BLaER1 treated with 17β-estradiol and CSF1 and Interleukin-3, amounts not matched to agents 10 nM and 100 nM (cell line): ENCODE results near the gene ARVCF.

ENCODE experiments used
- H3K27ac ChIP-seq, 11 experiments: shearing (Covaris generic); formaldehyde crosslinking; 2 replicates each; pipeline ENCODE4 v1.8.1; 2022
- H3K27me3 ChIP-seq, 11 experiments: shearing (Covaris generic); formaldehyde crosslinking; 2 replicates each; pipeline ENCODE4 v1.8.1; 2022
- H3K36me3 ChIP-seq, 11 experiments: shearing (Covaris generic); formaldehyde crosslinking; 2 replicates each; pipeline ENCODE4 v1.8.1; 2022
- H3K4me1 ChIP-seq, 10 experiments: shearing (Covaris generic); formaldehyde crosslinking; 2 replicates each; pipeline ENCODE4 v1.8.1; 2022
- H3K4me2 ChIP-seq, 11 experiments: shearing (Covaris generic); formaldehyde crosslinking; 2 replicates each; pipeline ENCODE4 v1.8.1; 2022
- H3K4me3 ChIP-seq, 10 experiments: shearing (Covaris generic); formaldehyde crosslinking; 2 replicates each; pipeline ENCODE4 v1.8.1; 2022
- H3K9ac ChIP-seq, 11 experiments: shearing (Covaris generic); formaldehyde crosslinking; 2 replicates each; pipeline ENCODE4 v1.8.1; 2022
- H3K9me3 ChIP-seq, 11 experiments: shearing (Covaris generic); formaldehyde crosslinking; replicated peaks in 1 of 11; 2 replicates each; pipeline ENCODE4 v1.8.1; 2022
- H4K20me1 ChIP-seq, 11 experiments: shearing (Covaris generic); formaldehyde crosslinking; 2 replicates each; pipeline ENCODE4 v1.8.1; 2022
- Cebpa-rat ChIP-seq, 11 experiments: shearing (Covaris generic); IDR thresholded peaks; 2 replicates each; pipeline ENCODE4 v1.8.1; 2022

The ARVCF gene

DNA sequence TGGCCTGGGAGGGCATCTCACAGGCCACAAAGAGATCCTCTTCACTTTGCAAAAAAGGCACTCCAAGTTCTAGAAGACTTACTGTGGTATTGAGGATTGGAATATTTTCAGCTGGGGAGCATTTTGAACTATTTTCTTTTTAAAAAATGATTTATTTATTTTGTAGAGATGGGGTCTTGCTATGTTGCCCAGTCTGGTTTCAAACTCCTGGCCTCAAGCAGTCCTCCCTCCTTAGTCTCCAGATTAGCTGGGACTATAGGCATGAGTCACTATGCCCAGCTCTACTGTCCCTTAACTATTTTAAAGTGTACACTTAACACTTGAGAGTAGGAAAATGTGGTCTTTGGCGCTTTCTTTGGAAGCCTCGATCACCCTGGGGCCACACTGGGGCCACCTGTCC, 38.5 kb upstream of the ARVCF start:
- Histone ChIP-seq H3K27ac (0 out of 22 replicates have a peak overlapping the region, but pooled peaks of 2 of the 11 experiments have one; percentile 44 to 84), H3K9me3 (no peaks in the 10 kb centered on the region), H3K4me1 (peaks cover 23 to 68% (median 55%) of the 10 kb centered on the region in 10 experiments), H3K9ac (no peak overlapping the region; a peak in 1 of 22 replicates), H3K4me2 (peak overlapping the region in 8 of 11 experiments; percentile 59 to 96 (median 93); a peak in 16 of 22 replicates), H3K4me3 (no peak overlapping the region), H3K27me3 (no peaks in the 10 kb centered on the region), H4K20me1 (peaks cover 0 to 98% (median 0%) of the 10 kb centered on the region in 11 experiments; a peak in 9 of 22 replicates), H3K36me3 (peaks cover 12 to 99% (median 79%) of the 10 kb centered on the region in 11 experiments; a peak in 21 of 22 replicates)
- no peak for TF ChIP-seq Cebpa-rat (IDR thresholded peaks at IDR 0.05)

DNA sequence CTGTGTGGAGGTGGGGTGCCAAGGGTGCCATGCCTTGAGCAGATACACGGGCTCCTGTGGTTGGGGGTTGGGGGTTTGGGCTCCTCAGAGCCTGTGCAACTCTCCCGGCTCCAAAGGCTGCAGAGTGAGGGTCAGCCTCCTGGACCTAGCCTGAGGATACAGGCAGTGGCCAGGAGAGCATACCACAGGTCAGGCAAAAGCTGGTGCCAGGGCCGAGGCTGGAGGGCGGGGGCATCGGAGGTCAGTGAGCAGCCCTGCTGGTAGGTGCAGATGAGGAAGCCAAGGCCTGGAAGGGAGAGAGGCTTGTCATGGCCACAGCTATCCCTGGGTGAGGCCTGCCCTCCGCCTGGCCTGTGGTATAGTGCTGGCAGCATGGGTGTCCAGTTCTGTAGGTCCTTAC, 37.9 kb upstream of the ARVCF start:
- peak overlapping the region in 8 of 11 experiments; percentile 66 to 84 (median 74); a peak in 16 of 22 replicates for H3K27ac ChIP-seq
- H4K20me1 ChIP-seq, result peaks cover 0 to 98% (median 0%) of the 10 kb centered on the region in 11 experiments; a peak in 9 of 22 replicates
- TF ChIP-seq Cebpa-rat (IDR thresholded peaks at IDR 0.05), result no peak
- peak overlapping the region in 10 of 11 experiments; percentile 53 to 96 (median 87); a peak in 19 of 22 replicates for H3K4me2 ChIP-seq
- peaks cover 0 to 4% (median 0%) of the 10 kb centered on the region in 11 experiments; a peak in 1 of 22 replicates for H3K9me3 ChIP-seq
- peak overlapping the region in 8 of 11 experiments; percentile 52 to 73 (median 68); a peak in 13 of 22 replicates for H3K9ac ChIP-seq
- H3K4me3 ChIP-seq, result no peak overlapping the region; a peak in 1 of 20 replicates
- peaks cover 23 to 65% (median 54%) of the 10 kb centered on the region in 10 experiments for H3K4me1 ChIP-seq
- no peaks in the 10 kb centered on the region for H3K27me3 ChIP-seq
- H3K36me3 ChIP-seq, result peaks cover 17 to 99% (median 79%) of the 10 kb centered on the region in 11 experiments

- Histone ChIP-seq H3K27ac (peak overlapping the region in 8 of 11 experiments; percentile 66 to 84 (median 74); a peak in 16 of 22 replicates), H4K20me1 (peaks cover 0 to 96% (median 0%) of the 10 kb centered on the region in 11 experiments; a peak in 9 of 22 replicates), H3K4me2 (peak overlapping the region; percentile 53 to 96 (median 82); a peak in 21 of 22 replicates), H3K9me3 (peaks cover 0 to 8% (median 2%) of the 10 kb centered on the region in 11 experiments; a peak in 18 of 22 replicates), H3K36me3 (peaks cover 20 to 99% (median 79%) of the 10 kb centered on the region in 11 experiments), H3K9ac (peak overlapping the region in 9 of 11 experiments; percentile 45 to 73 (median 67); a peak in 17 of 22 replicates), H3K4me1 (peaks cover 23 to 61% (median 54%) of the 10 kb centered on the region in 10 experiments), H3K27me3 (no peaks in the 10 kb centered on the region), H3K4me3 (peak overlapping the region in 3 of 10 experiments; percentile 20 to 38 (median 29); a peak in 2 of 20 replicates)
- no peak for TF ChIP-seq Cebpa-rat (IDR thresholded peaks at IDR 0.05)
Measured at GRCh38 chr22:20054034-20054427, 37.4 kb upstream of the ARVCF start.

DNA sequence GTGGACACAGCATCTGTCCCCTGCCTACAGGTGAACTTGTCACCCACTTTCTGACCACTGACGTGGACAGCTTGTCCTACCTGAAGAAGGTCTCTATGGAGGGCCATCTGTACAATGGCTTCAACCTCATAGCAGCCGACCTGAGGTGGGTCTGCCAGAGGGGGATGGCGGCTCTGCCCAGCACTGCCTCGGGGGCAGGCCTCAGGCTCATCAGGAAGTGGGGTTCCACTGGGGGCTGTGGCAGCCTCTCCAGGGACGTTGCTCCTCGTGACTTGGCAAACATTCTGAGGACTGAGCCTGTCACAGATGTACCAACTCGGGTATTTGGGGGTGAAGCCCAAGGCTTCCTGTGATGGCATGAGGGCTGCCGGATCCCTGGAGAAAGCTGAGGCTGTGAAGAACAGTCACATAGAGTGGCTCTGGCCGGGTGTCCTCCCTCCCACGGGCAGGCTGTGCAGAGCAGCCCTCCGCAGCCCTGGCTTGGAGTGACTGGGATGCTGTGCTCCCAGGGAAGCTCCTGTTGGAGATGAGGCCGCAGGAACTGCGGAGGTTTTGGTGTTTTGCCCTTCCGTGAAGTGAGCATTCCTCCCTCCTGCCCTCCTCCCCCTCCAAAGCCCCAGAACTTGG, 36.9 kb upstream of the ARVCF start:
- Histone ChIP-seq H3K4me3 (peak overlapping the region in 5 of 10 experiments; percentile 1 to 38 (median 20); a peak in 4 of 20 replicates), H3K27me3 (no peaks in the 10 kb centered on the region), H4K20me1 (peaks cover 0 to 96% (median 0%) of the 10 kb centered on the region in 11 experiments; a peak in 9 of 22 replicates), H3K36me3 (peaks cover 20 to 99% (median 80%) of the 10 kb centered on the region in 11 experiments), H3K9ac (peak overlapping the region; percentile 8 to 73 (median 61); a peak in 18 of 22 replicates), H3K4me1 (peaks cover 23 to 58% (median 54%) of the 10 kb centered on the region in 10 experiments), H3K4me2 (peak overlapping the region; percentile 53 to 96 (median 82)), H3K9me3 (peaks cover 4 to 13% (median 7%) of the 10 kb centered on the region in 11 experiments), H3K27ac (peak overlapping the region in 9 of 11 experiments; percentile 16 to 84 (median 74); a peak in 17 of 22 replicates)
- no peak for TF ChIP-seq Cebpa-rat (IDR thresholded peaks at IDR 0.05)

DNA sequence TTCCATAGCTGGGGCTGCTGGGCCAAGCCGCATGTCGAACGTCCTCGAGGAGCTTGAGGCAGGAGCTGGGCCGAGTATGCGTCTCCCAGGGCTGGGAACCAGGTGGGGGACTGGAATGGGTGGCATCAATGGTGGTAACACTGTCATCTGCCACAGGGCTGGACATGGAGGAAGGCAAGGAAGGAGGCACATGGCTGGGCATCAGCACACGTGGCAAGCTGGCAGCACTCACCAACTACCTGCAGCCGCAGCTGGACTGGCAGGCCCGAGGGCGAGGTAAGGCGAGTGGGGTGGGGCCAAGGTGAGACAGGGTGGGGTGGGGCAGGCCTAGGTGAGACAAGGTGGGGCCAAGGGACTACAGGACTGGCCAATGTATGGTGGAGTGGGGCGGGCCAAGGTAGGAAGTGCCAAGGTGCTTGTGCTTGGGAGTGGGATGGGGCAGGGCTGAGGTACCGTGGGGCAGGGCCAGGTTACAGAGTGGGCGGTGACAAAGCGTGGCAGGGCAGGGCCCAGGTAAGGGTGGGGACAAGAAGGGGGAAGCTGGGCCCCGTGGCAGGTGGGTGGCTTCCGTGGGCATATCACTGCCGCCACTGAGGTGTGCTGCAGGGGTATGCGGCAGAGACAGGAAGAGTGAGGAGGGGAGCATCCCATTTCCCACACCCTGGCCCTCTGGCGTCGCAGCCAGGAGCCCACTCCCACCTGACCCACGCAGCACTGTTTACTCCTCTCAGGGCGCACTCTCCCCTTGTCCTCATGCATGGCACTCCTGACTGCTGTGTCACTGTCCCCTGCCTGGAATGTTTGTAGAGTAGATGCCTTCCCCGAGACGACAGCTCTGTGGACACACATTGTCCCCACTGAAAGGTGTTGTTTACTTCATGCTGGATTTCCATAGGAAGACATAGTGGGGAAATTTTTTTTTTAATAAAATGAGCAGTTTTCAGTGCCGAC, 36.0 kb upstream of the ARVCF start:
- H3K4me2 ChIP-seq, result peak overlapping the region; percentile 53 to 96 (median 82)
- peaks cover 0 to 88% (median 0%) of the 10 kb centered on the region in 11 experiments; a peak in 9 of 22 replicates for H4K20me1 ChIP-seq
- no peaks in the 10 kb centered on the region for H3K27me3 ChIP-seq
- H3K27ac ChIP-seq, result peak overlapping the region in 8 of 11 experiments; percentile 66 to 84 (median 74); a peak in 14 of 22 replicates
- peaks cover 27 to 99% (median 80%) of the 10 kb centered on the region in 11 experiments for H3K36me3 ChIP-seq
- H3K4me3 ChIP-seq, result peak overlapping the region in 2 of 10 experiments; percentile 13 to 38; a peak in 1 of 20 replicates
- TF ChIP-seq Cebpa-rat (IDR thresholded peaks at IDR 0.05), result no peak
- peaks cover 23 to 57% (median 51%) of the 10 kb centered on the region in 10 experiments for H3K4me1 ChIP-seq
- H3K9ac ChIP-seq, result peak overlapping the region; percentile 8 to 73 (median 61); a peak in 16 of 22 replicates
- H3K9me3 ChIP-seq, result peaks cover 13 to 23% (median 16%) of the 10 kb centered on the region in 11 experiments

DNA sequence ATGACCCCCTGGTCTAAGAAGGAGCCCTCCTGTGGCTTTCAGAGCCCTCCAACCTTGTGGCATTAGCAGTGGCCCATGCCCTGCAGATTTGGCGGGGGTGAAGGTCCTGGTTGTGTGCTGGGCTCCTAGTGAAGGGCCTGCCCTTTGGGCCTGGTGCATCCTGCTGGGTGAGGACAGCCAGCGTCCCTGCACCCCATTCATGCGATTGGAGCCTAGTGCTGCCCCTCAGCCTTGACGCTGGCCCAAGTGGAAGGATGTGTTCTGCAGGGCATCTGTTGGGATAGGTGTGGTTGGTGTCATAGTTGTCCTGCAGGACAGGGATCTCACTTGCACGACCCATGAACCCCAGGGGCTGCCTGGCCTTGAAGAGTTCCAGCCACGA, 35.3 kb upstream of the ARVCF start:
- Histone ChIP-seq H3K4me2 (no peak overlapping the region), H3K27me3 (no peaks in the 10 kb centered on the region), H3K27ac (no peak overlapping the region; a peak in 1 of 22 replicates), H4K20me1 (peaks cover 0 to 81% (median 0%) of the 10 kb centered on the region in 11 experiments; a peak in 9 of 22 replicates), H3K9me3 (peaks cover 19 to 27% (median 23%) of the 10 kb centered on the region in 11 experiments), H3K9ac (no peak overlapping the region), H3K4me1 (peaks cover 23 to 51% (median 45%) of the 10 kb centered on the region in 10 experiments), H3K36me3 (peaks cover 29 to 99% (median 80%) of the 10 kb centered on the region in 11 experiments), H3K4me3 (no peak overlapping the region)
- no peak for TF ChIP-seq Cebpa-rat (IDR thresholded peaks at IDR 0.05)

- Histone ChIP-seq H3K4me2 (0 out of 22 replicates have a peak overlapping the region, but pooled peaks of 2 of the 11 experiments have one; percentile 0 to 7), H3K9me3 (peaks cover 19 to 32% (median 25%) of the 10 kb centered on the region in 11 experiments), H3K4me1 (peaks cover 0 to 23% (median 14%) of the 10 kb centered on the region in 10 experiments; a peak in 13 of 20 replicates), H3K27me3 (no peaks in the 10 kb centered on the region), H3K36me3 (peaks cover 67 to 100% (median 85%) of the 10 kb centered on the region in 11 experiments), H4K20me1 (peaks cover 0 to 76% (median 0%) of the 10 kb centered on the region in 11 experiments; a peak in 7 of 22 replicates), H3K9ac (no peak overlapping the region), H3K4me3 (no peak overlapping the region), H3K27ac (no peak overlapping the region; a peak in 1 of 22 replicates)
- TF ChIP-seq Cebpa-rat (IDR thresholded peaks at IDR 0.05), result no peak
Measured at GRCh38 chr22:20046730-20047129, 30.1 kb upstream of the ARVCF start.
